NCI-H446 treated with DMSO at 0.1 percent for 48 hours (cell line): ENCODE results near the gene DLG2.

Source experiments
- DNase-seq: peaks from one replicate; lab custom pipeline; 2025; lab: John Stamatoyannopoulos, UW

The DLG2 gene

GRCh38 chr11:83521647-83522596, 2105.2 kb downstream of the DLG2 start:
- DNase-seq = peak; percentile 58

GRCh38 chr11:83520849-83521248, 2106.3 kb downstream of the DLG2 start:
- DNase-seq = peak; percentile 33

GRCh38 chr11:83511646-83512045, 2115.5 kb downstream of the DLG2 start:
- DNase-seq = no peak

GRCh38 chr11:83510530-83511460, 2116.3 kb downstream of the DLG2 start:
- DNase-seq = no peak

GRCh38 chr11:83508804-83509203, 2118.3 kb downstream of the DLG2 start:
- DNase-seq = no peak

- no peak for DNase-seq
Measured at GRCh38 chr11:83502041-83502440, 2125.1 kb downstream of the DLG2 start.

GRCh38 chr11:83493917-83494316, 2133.2 kb downstream of the DLG2 start:
- DNase-seq = no peak

- DNase-seq = no peak
Measured at GRCh38 chr11:83493034-83493433, 2134.1 kb downstream of the DLG2 start.

- no peak for DNase-seq
Measured at GRCh38 chr11:83483808-83484207, 2143.3 kb downstream of the DLG2 start.

- no peak for DNase-seq
Measured at GRCh38 chr11:83480811-83481210, 2146.3 kb downstream of the DLG2 start.

- DNase-seq = no peak
Measured at GRCh38 chr11:83480251-83480650, 2146.9 kb downstream of the DLG2 start.

GRCh38 chr11:83477772-83478171, 2149.4 kb downstream of the DLG2 start:
- no peak for DNase-seq

- DNase-seq = no peak
Measured at GRCh38 chr11:83475760-83476159, 2151.4 kb downstream of the DLG2 start.

- no peak for DNase-seq
Measured at GRCh38 chr11:83473743-83474142, 2153.4 kb downstream of the DLG2 start.

GRCh38 chr11:83472806-83473205, 2154.3 kb downstream of the DLG2 start:
- DNase-seq = no peak

GRCh38 chr11:83471831-83472727, 2155.1 kb downstream of the DLG2 start:
- DNase-seq = no peak

- DNase-seq = no peak
Measured at GRCh38 chr11:83467837-83468236, 2159.3 kb downstream of the DLG2 start.

- DNase-seq = peak; percentile 60
Measured at GRCh38 chr11:83464160-83464944, 2162.8 kb downstream of the DLG2 start.

GRCh38 chr11:83459798-83460197, 2167.3 kb downstream of the DLG2 start:
- DNase-seq = no peak

- no peak for DNase-seq
Measured at GRCh38 chr11:83456566-83456965, 2170.6 kb downstream of the DLG2 start.

GRCh38 chr11:83456075-83456474, 2171.1 kb downstream of the DLG2 start:
- DNase-seq = no peak
